ENCODE measurements around the gene GSPT2.

DNA sequence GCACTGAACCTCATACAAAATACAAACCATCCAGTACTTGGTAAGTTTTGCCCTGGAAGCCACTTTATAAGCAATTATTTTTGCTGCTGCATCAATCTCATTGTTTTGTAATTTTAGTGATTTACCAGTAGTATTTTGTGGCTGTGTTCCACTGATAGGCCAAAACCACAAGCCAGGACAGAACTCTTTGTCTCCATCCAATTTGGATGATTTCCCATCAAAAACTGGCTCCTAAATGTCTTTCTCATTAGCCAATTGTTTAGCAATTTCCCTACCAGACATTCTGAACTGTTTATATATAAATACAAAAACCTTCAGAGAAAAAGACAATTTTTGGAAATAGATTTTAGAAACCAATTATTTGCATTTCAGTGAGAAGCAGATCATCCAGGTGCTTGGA lies 4.4 kb downstream of the GSPT2 start:
- TF ChIP-seq, protein P1, sequence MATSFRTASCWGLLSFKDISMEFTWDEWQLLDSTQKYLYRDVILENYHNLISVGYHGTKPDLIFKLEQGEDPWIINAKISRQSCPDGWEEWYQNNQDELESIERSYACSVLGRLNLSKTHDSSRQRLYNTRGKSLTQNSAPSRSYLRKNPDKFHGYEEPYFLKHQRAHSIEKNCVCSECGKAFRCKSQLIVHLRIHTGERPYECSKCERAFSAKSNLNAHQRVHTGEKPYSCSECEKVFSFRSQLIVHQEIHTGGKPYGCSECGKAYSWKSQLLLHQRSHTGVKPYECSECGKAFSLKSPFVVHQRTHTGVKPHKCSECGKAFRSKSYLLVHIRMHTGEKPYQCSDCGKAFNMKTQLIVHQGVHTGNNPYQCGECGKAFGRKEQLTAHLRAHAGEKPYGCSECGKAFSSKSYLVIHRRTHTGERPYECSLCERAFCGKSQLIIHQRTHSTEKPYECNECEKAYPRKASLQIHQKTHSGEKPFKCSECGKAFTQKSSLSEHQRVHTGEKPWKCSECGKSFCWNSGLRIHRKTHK (tag by site-specific recombination; IDR thresholded peaks at IDR 0.05), result no peak
- TF ChIP-seq, protein P2, sequence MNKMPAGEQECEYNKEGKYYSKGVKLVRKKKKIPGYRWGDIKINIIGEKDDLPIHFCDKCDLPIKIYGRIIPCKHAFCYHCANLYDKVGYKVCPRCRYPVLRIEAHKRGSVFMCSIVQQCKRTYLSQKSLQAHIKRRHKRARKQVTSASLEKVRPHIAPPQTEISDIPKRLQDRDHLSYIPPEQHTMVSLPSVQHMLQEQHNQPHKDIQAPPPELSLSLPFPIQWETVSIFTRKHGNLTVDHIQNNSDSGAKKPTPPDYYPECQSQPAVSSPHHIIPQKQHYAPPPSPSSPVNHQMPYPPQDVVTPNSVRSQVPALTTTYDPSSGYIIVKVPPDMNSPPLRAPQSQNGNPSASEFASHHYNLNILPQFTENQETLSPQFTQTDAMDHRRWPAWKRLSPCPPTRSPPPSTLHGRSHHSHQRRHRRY (tag by site-specific recombination; IDR thresholded peaks at IDR 0.05), result no peak
- no peak for TF ChIP-seq ZNF521 (tag by site-specific recombination; IDR thresholded peaks at IDR 0.05)
- TF ChIP-seq, protein P3, sequence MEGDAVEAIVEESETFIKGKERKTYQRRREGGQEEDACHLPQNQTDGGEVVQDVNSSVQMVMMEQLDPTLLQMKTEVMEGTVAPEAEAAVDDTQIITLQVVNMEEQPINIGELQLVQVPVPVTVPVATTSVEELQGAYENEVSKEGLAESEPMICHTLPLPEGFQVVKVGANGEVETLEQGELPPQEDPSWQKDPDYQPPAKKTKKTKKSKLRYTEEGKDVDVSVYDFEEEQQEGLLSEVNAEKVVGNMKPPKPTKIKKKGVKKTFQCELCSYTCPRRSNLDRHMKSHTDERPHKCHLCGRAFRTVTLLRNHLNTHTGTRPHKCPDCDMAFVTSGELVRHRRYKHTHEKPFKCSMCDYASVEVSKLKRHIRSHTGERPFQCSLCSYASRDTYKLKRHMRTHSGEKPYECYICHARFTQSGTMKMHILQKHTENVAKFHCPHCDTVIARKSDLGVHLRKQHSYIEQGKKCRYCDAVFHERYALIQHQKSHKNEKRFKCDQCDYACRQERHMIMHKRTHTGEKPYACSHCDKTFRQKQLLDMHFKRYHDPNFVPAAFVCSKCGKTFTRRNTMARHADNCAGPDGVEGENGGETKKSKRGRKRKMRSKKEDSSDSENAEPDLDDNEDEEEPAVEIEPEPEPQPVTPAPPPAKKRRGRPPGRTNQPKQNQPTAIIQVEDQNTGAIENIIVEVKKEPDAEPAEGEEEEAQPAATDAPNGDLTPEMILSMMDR (tag by site-specific recombination; IDR thresholded peaks at IDR 0.05), result no peak

All from HEK293 (cell line).